HG03060 (cell line): ENCODE measurements around the gene EPHA4.

Experiments used
- ATAC-seq: cut with Tn5 transposase; IDR thresholded peaks from one replicate; pipeline ENCODE4 v1.9.1; 2021; ENCODE audit warnings: low read depth, moderate number of reproducible peaks; ENCODE audit not compliant: unreplicated experiment

EPHA4 gene

GRCh38 chr2:221482666-221483455 lies 89.2 kb downstream of the EPHA4 start:
- no peak for ATAC-seq

DNA sequence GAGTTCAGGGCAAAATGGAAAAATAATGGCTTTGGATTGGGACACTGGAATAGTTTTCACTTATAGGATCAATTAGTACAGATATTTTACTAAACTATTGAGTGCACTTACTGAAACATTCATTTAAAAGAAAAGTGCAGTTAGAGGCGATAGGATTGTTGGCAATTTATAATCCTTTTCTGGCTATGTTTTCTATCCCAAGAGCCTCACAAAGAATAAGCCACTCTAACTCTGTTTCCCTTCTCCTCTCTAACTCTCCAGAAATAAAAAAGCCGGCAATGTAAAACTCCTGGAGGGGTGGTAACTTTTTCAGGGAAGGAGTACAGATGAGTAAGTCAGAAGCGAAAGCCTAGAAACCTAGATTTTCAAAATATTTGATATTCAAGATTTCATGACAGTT lies 91.3 kb downstream of the EPHA4 start:
- ATAC-seq = no peak

DNA sequence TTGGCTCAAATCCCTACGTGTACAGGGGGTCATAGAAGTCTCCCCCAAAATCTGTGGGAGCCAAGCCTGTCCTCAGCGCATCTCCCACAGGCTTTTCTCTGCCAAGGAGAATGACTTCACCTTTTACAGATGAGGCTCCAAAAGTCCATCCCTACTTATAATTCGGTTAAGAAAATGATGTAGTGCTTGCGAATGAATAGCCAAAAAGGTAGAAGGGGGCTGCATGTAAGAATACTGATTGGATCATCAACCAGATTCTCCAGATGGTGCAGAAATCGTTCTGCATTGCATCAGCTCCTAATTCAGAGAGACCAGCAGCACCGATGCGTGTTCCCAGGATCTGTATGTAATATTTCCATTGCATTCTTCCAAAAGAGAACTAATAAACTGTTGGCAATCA lies 91.9 kb downstream of the EPHA4 start:
- ATAC-seq = no peak

- no peak for ATAC-seq
Measured at GRCh38 chr2:221478485-221478863, 93.6 kb downstream of the EPHA4 start.

- no peak for ATAC-seq
Measured at GRCh38 chr2:221477714-221478484, 94.2 kb downstream of the EPHA4 start.

GRCh38 chr2:221476195-221476594 lies 95.9 kb downstream of the EPHA4 start:
- no peak for ATAC-seq

DNA sequence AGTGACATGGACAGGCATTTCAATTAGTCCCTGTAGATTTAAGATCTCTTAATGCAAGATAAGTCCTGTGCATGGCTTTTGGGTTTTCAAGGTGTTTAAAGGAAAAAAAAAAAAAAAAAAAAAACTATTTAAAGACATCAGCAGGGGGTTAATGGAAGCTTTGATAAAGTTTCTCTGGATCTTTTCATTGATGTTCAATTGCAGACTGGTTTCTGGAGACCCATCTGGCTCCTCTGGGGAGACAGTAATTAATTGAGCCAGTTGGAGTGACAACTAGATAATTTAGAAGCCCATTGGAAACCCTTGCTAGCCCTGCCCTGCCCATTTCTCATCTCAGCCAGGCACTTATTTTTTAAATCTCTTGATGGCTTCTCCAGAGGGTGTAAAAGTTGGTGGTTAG lies 98.7 kb downstream of the EPHA4 start:
- no peak for ATAC-seq

DNA sequence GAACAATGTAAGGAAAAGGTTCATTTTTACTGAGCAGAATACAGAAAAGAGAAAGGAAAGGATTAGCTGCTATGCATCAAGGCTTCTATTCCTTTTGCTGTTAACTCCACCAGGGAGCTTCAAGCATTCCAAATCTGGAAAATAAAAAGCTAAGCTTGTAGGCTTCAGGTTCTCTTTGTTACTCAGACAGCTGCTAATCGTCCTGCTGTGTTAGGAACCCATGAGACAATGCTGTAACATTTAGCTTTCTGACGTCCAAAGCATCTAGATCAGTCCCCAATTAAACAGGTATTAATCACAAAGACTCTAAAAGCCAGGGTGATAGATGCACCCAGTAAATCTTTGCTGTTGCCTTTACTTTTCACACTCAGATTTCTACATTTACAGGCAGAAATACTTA lies 103.8 kb downstream of the EPHA4 start:
- ATAC-seq = no peak

DNA sequence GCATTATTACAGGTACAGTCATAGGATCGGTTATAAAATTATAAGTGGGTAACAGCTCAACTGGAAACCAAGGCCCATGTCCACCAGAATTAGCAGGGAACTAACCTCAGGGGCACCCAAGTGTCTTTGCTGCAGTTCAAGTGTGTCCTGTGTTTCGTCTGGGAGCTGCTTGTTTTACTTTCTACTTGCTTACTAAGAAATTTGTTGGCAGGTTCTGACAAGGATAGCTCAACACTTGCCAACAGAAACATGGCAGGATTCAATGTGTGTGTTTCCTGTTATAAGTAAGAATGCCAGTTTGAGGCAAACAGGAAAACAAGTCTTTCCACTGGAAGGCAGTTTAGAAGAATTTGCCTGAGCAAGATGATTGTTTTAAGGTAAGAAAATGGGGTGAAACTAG lies 104.5 kb downstream of the EPHA4 start:
- ATAC-seq = no peak

DNA sequence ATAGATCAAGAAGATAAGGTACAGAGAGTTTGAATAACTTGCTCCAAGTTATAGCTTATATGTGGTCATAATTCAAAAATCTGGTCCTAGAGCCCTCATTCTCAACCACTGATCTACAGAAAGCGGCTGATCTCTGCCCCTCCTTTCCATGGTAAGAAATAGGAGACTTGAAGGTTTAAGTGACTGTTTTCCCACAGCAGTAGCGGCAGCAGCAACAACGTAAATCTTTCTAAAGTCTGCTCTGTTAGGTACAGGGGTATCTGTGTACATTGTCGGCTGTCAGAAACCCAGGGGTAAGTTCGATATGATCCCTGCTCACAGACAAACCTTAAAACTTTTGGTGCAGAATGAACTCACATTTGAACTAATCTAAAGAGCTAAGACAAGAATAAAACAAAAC lies 105.4 kb downstream of the EPHA4 start:
- ATAC-seq = no peak

GRCh38 chr2:221465776-221466175 lies 106.3 kb downstream of the EPHA4 start:
- no peak for ATAC-seq

DNA sequence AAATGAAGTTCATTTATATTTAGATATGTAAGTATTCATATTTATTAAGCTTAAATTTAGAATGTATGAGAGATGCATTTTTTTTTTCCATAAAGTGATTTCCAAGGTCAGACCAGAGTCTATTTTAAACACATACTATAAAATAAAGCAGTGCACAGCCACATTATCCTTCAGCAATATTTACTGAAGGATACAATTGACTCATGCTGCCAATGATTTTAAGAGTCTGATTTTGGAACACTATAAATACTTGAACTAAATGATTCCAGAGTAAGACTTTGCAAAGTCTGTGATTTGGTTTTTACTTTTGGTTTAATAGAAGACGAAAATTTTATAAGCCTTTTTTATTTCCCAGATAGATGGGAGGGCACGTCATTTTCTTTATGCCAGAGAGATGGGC lies 107.1 kb downstream of the EPHA4 start:
- no peak for ATAC-seq

GRCh38 chr2:221463241-221463896 lies 108.7 kb downstream of the EPHA4 start:
- no peak for ATAC-seq

GRCh38 chr2:221461901-221462300 lies 110.2 kb downstream of the EPHA4 start:
- no peak for ATAC-seq

GRCh38 chr2:221460136-221460535 lies 112.0 kb downstream of the EPHA4 start:
- ATAC-seq = no peak

GRCh38 chr2:221458578-221458977 lies 113.5 kb downstream of the EPHA4 start:
- ATAC-seq = no peak

DNA sequence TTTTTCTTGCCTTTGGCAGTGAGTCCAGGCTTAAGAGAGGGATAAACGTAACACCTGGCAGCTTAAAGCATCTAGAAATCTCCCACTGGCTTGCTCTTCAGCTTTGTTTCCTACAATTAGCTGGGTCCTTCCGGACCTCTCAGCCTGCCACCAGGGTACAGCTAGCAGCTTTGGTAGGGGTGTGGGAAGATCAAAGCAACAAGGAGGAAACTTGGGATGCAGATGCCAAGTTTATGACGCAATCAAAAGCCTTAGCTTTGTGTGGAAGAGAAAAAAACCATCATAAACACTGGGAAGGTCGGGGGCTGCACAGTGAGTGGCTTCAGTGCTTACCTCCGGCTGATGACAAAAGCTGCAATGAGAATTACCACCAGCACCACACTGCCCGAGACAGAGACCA lies 116.9 kb downstream of the EPHA4 start:
- no peak for ATAC-seq

GRCh38 chr2:221454459-221455105 lies 117.5 kb downstream of the EPHA4 start:
- no peak for ATAC-seq

DNA sequence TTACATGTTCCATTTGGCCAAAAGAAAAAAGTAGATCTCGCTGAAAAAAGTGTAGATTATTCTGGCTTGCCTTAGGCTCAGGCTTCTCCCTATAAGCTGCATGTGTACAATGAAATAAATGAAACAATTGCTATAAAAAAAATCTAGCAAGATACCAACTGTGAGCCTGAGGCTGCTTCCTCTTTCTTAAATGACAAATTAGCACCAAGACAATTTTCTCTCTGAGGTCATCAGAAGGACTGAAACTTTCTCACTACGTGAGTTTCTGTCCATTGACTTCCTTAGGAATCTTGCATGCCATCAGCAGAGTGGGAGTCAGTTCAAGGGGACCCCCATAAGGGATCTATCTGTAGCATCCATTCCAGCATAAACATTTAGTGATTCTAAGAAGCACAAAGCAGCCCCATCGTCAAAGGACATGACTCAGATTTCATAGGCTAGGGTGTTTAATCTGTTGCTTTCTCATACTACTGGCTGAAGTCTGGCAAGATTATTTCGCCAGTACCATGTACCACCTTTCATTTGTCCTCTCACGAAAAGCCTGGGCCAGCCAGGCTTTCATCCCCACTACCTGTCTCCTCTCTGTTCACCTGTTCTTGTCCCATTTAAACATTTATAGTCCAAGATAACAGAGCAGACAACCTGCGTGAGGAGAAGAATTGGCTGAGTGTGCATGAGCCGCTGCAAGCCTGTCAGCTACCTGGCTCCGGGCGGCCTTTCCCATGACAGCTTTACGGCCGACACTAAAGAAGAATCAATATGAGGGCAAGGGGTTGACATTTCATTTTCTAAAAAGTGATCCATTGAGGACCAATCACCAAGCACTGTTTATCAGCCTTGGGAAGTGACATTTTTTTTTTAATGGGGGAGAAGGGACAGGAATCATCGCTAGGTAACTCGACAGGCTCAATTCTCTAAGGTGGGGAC lies 120.0 kb downstream of the EPHA4 start:
- ATAC-seq = no peak

- ATAC-seq = no peak
Measured at GRCh38 chr2:221450280-221450679, 121.8 kb downstream of the EPHA4 start.
